ENCODE measurements around the gene ORC2. TPM values are rescaled to one million over a fixed set of nuclear protein-coding genes. Genes with fewer than 3 reads are reported as not detected.
A peak's percentile ranks its signal among the peaks of the same experiment; 100 is the strongest.

Gene ORC2
- 23.2 and 38.5 TPM in 2 replicates for total RNA-seq (2014; rRNA removed; shearing (Covaris generic); ENCODE audit: low replicate concordance)

DNA sequence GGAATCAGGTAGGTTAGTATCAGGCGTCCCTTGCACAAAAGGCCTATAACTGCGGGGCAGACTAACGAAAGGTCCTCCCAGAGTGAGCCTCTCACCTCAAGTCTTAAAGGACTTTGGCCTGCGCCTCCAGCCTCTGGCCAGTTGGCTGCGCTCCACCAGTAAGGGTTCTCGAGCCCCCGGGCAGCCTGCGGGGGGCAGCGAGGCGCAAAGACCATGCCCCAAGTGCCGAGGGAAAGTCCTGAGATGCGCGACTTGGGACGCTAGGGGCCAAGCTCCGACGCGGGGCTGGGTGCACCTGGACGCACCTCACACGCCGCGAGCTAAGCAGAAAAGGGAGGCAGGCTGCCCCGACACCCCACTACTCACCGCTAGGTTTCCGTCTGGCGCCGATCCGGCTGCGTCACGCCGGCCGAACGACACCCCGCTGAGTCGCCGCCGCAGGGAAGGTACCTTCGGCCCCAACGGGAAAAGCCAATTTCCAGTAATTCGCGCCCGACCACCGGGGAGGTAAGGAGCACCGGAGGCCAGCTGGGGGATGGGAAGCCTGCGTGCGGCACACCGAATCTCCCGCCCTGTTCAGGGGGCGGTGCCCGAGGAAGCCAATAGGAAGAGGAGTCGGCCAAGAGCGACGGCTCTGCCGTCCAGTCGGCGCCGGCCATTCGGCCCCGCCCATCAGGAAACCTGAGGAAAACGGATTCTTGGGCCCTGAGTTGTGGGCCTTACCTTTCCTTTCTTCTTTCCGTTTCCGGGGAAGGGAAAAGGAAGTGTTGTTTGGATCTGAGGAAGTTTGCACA is at the start of gene ORC2:
Gene ORC2 (minus strand): TSS at position 537 of the 794 bp plus-strand sequence. CDS start 5,537 bp downstream, outside the sequence.
- H3K36me3 ChIP-seq (ENCODE audit: insufficient read depth, low read length): peaks cover 24% of the 10 kb centered on the region
- H3K27me3 ChIP-seq (ENCODE audit: low read length): no peaks in the 10 kb centered on the region
- H4K20me1 ChIP-seq (ENCODE audit: insufficient read depth, low read depth, low read length): no peaks in the 10 kb centered on the region; the same call in 1 of the 2 replicates
- H3K9me3 ChIP-seq (ENCODE audit: low read length): no peaks in the 10 kb centered on the region
- H3K4me2 ChIP-seq (ENCODE audit: low read depth, low read length, poor library complexity, severe bottlenecking): peak within 1 kb of the TSS; percentile 82
- H3K9me2 ChIP-seq (replicated peaks; ENCODE audit: insufficient read depth, low read length): no peaks in the 10 kb centered on the region
- H3K79me2 ChIP-seq (ENCODE audit: low read length): peaks cover 90% of the 10 kb centered on the region
- peak within 1 kb of the TSS; percentile 44 for H3K27ac ChIP-seq (ENCODE audit: low read length)
- H3K4me1 ChIP-seq (ENCODE audit: low read length): peaks cover 51% of the 10 kb centered on the region
- peak within 1 kb of the TSS; percentile 38; the same call in 1 of the 2 replicates for H2AFZ ChIP-seq (ENCODE audit: low read length)
- DNase-seq: peak; percentile 97
- peak within 1 kb of the TSS; percentile 73 for H3K4me3 ChIP-seq (ENCODE audit: low read length)
- H3K9ac ChIP-seq (ENCODE audit: low read length): peak within 1 kb of the TSS; percentile 83

DNA sequence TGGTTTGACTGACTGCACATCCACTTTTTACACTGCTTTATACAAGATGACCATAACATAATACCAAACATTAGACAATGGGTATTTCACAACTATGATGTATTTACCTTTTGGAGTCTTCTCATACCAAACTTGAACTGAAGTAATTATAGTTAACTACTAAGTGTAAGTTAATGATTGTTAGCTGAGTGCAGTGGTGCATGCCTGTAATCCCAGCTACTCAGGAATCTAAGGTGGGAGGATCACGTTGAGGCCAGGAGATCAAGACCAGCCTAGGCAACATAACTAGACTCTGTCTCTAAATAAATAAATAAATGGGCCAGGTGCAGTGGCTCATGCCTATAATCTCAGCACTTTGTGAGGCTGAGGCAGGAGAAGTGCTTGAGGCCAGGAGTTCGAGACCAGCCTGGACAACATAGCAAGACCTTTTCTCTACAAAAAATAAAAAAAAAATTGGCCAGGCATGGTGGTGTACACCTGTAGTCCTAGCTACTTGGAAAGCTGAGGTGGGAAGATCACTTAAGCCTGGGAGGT is 44.9 kb upstream of the ORC2 start:
- no peaks in the 10 kb centered on the region for H3K4me1 ChIP-seq (ENCODE audit: low read length)
- no peaks in the 10 kb centered on the region for H3K27me3 ChIP-seq (ENCODE audit: low read length)

DNA sequence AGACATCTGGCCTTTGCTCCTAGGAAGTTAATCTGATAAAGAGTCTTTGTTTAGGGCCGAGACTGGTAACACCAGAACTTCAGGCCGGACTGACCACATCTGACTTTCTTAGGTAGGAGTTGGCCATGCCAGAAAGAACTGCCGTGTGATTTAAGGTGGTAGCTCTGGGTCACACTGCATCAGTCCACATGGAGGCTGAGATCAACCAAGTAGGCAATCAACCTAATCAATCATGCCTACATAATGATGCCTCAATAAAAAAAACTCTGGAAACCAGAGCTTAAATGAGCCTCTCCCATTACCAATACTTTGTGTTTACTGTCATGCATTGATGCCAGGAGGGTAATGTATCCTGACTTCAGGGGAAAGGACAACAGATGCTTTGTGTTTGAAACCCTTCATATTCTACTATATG is 44.1 kb upstream of the ORC2 start:
- Histone ChIP-seq H3K4me2 (ENCODE audit: low read depth, low read length, poor library complexity, severe bottlenecking) (no peak overlapping the region), H3K4me3 (ENCODE audit: low read length) (no peak overlapping the region), H3K9ac (ENCODE audit: low read length) (no peak overlapping the region), H3K9me3 (ENCODE audit: low read length) (no peaks in the 10 kb centered on the region), H3K9me2 (replicated peaks; ENCODE audit: insufficient read depth, low read length) (no peaks in the 10 kb centered on the region), H3K36me3 (ENCODE audit: insufficient read depth, low read length) (peaks cover 26% of the 10 kb centered on the region; the same call in 1 of the 2 replicates), H3K27me3 (ENCODE audit: low read length) (no peaks in the 10 kb centered on the region), H3K4me1 (ENCODE audit: low read length) (no peaks in the 10 kb centered on the region), H2AFZ (ENCODE audit: low read length) (no peak overlapping the region), H3K79me2 (ENCODE audit: low read length) (no peaks in the 10 kb centered on the region), H3K27ac (ENCODE audit: low read length) (no peak overlapping the region), H4K20me1 (ENCODE audit: insufficient read depth, low read depth, low read length) (no peaks in the 10 kb centered on the region)
- no peak for DNase-seq

More for the DNA sequence above, 44.9 kb upstream of the ORC2 start:
- Histone ChIP-seq H3K4me2 (ENCODE audit: low read depth, low read length, poor library complexity, severe bottlenecking) (no peak overlapping the region), H3K27ac (ENCODE audit: low read length) (no peak overlapping the region), H3K9me3 (ENCODE audit: low read length) (no peaks in the 10 kb centered on the region), H4K20me1 (ENCODE audit: insufficient read depth, low read depth, low read length) (no peaks in the 10 kb centered on the region), H2AFZ (ENCODE audit: low read length) (no peak overlapping the region), H3K4me3 (ENCODE audit: low read length) (no peak overlapping the region), H3K79me2 (ENCODE audit: low read length) (no peaks in the 10 kb centered on the region), H3K36me3 (ENCODE audit: insufficient read depth, low read length) (peaks cover 26% of the 10 kb centered on the region; the same call in 1 of the 2 replicates), H3K9me2 (replicated peaks; ENCODE audit: insufficient read depth, low read length) (no peaks in the 10 kb centered on the region), H3K9ac (ENCODE audit: low read length) (no peak overlapping the region)
- no peak for DNase-seq

DNA sequence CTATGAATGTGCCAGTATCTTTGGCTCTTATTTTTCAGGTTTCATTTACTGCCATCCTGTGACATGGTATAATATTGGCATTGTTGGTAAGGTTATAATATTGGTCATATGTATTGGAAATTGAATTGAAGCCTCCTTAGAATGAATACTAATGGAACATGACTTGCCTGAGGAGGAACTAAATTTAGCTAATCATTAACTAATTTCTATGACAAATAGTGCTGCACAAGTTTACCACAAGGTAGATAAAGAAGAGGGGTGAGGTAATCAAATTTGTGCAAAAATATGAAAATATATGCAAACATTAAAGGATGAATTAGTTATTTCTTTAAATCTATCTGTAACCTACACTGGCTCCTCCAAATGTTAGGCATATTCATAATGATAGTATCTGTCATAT is 43.2 kb upstream of the ORC2 start:
- H3K36me3 ChIP-seq (ENCODE audit: insufficient read depth, low read length): peaks cover 26% of the 10 kb centered on the region; the same call in 1 of the 2 replicates
- H3K27ac ChIP-seq (ENCODE audit: low read length): no peak overlapping the region
- H3K27me3 ChIP-seq (ENCODE audit: low read length): no peaks in the 10 kb centered on the region
- no peak overlapping the region for H3K4me3 ChIP-seq (ENCODE audit: low read length)
- no peak overlapping the region for H3K9ac ChIP-seq (ENCODE audit: low read length)
- no peaks in the 10 kb centered on the region for H3K79me2 ChIP-seq (ENCODE audit: low read length)
- H4K20me1 ChIP-seq (ENCODE audit: insufficient read depth, low read depth, low read length): no peaks in the 10 kb centered on the region
- no peaks in the 10 kb centered on the region for H3K9me3 ChIP-seq (ENCODE audit: low read length)
- no peak overlapping the region for H3K4me2 ChIP-seq (ENCODE audit: low read depth, low read length, poor library complexity, severe bottlenecking)
- no peak overlapping the region for H2AFZ ChIP-seq (ENCODE audit: low read length)
- H3K4me1 ChIP-seq (ENCODE audit: low read length): no peaks in the 10 kb centered on the region
- DNase-seq: no peak
- H3K9me2 ChIP-seq (replicated peaks; ENCODE audit: insufficient read depth, low read length): no peaks in the 10 kb centered on the region

DNA sequence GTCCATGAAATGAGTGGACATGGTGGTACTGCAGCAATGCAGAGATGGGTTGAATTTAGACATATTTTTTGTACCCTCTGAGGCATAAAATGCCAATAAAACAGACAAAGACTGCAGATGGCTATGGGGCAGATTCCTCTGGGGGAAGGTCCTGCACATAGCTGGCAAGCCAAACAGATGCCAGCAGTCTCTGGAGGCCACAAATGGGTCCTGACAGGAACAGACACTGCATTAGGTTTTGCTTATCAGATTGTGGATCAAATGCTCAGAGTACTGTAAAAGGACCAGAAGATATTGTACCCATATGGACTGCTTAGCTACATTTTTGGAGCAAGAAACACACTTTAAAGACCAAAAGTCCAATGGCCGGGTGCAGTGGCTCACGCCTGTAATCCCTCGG is 40.9 kb upstream of the ORC2 start:
- no peaks in the 10 kb centered on the region for H3K27me3 ChIP-seq (ENCODE audit: low read length)

DNA sequence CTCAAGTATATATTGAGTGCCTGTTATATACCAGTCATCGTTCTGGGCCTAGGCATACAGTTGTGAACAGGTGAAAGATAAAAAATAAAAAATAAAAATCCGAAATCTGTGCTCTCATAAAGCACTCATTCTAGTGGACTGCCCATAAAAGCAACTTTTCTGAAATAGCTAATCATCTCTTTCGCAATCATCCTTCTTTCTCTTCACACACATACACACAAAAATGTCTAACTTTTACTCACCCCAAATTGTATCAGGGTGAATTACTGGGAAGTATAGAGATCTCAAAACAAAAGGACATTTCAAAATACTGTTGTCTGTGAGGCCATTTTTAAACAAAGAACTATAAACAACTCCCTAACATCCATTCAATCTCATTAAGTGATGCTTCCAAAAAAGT is 29.6 kb upstream of the ORC2 start:
- DNase-seq: no peak
- Histone ChIP-seq H3K36me3 (ENCODE audit: insufficient read depth, low read length) (peaks cover 35% of the 10 kb centered on the region; the same call in 1 of the 2 replicates), H3K27ac (ENCODE audit: low read length) (no peak overlapping the region), H3K4me2 (ENCODE audit: low read depth, low read length, poor library complexity, severe bottlenecking) (no peak overlapping the region), H3K79me2 (ENCODE audit: low read length) (peaks cover 7% of the 10 kb centered on the region; the same call in 1 of the 2 replicates), H3K9me3 (ENCODE audit: low read length) (no peaks in the 10 kb centered on the region), H4K20me1 (ENCODE audit: insufficient read depth, low read depth, low read length) (no peaks in the 10 kb centered on the region), H3K4me1 (ENCODE audit: low read length) (peaks cover 7% of the 10 kb centered on the region), H2AFZ (ENCODE audit: low read length) (no peak overlapping the region), H3K9ac (ENCODE audit: low read length) (no peak overlapping the region), H3K27me3 (ENCODE audit: low read length) (no peaks in the 10 kb centered on the region), H3K4me3 (ENCODE audit: low read length) (no peak overlapping the region), H3K9me2 (replicated peaks; ENCODE audit: insufficient read depth, low read length) (no peaks in the 10 kb centered on the region)

More for the DNA sequence above, 40.9 kb upstream of the ORC2 start:
- Histone ChIP-seq H3K9ac (ENCODE audit: low read length) (no peak overlapping the region), H3K9me2 (replicated peaks; ENCODE audit: insufficient read depth, low read length) (no peaks in the 10 kb centered on the region), H3K36me3 (ENCODE audit: insufficient read depth, low read length) (peaks cover 26% of the 10 kb centered on the region; the same call in 1 of the 2 replicates), H3K4me3 (ENCODE audit: low read length) (no peak overlapping the region), H3K27ac (ENCODE audit: low read length) (no peak overlapping the region), H4K20me1 (ENCODE audit: insufficient read depth, low read depth, low read length) (no peaks in the 10 kb centered on the region), H3K9me3 (ENCODE audit: low read length) (no peaks in the 10 kb centered on the region), H3K4me2 (ENCODE audit: low read depth, low read length, poor library complexity, severe bottlenecking) (no peak overlapping the region), H3K79me2 (ENCODE audit: low read length) (no peaks in the 10 kb centered on the region), H3K4me1 (ENCODE audit: low read length) (no peaks in the 10 kb centered on the region), H2AFZ (ENCODE audit: low read length) (no peak overlapping the region)
- DNase-seq: no peak

DNA sequence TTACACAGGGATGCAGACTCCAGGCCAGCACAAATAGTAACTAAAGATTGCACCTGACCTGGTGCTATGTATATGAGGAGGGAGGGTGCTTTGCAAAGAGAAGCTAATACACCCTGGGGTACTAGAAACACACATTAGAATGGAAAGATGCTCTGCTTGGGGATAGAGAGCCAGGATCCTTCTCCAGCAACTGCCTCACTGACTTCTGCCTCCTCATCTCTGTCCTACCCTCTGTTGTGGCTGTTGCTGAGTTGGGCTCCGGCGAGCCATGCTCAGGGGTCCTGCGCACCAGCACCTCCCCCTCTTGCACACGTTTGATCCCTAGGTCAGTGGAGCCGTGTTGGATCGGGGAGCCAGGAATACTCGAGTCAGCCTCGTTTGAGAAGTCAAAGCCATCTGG is 23.7 kb upstream of the ORC2 start:
- peaks cover 10% of the 10 kb centered on the region for H3K79me2 ChIP-seq (ENCODE audit: low read length)
- H3K27me3 ChIP-seq (ENCODE audit: low read length): no peaks in the 10 kb centered on the region
- H3K36me3 ChIP-seq (ENCODE audit: insufficient read depth, low read length): peaks cover 36% of the 10 kb centered on the region

DNA sequence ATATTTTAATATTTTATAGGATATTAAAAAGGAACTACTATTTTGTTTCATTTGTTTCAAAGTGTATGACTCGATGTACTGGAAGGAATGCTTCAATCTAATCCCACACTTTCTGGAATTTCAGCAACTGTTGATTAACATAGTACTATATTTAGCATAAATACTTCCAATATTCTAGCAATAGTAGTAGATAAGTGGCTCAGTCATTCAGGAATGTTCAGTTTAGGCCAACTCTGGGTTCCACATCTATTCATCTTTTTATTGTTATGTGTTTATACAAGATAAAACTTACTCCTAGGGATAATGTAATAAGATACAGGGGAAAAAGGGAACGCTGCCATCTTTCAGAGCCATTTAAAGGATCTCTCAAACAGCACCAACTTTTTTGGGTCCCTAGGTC is 22.3 kb upstream of the ORC2 start:
- Histone ChIP-seq H2AFZ (ENCODE audit: low read length) (no peak overlapping the region), H3K4me1 (ENCODE audit: low read length) (peaks cover 17% of the 10 kb centered on the region), H3K79me2 (ENCODE audit: low read length) (peaks cover 13% of the 10 kb centered on the region), H3K9me2 (replicated peaks; ENCODE audit: insufficient read depth, low read length) (no peaks in the 10 kb centered on the region), H3K27me3 (ENCODE audit: low read length) (no peaks in the 10 kb centered on the region), H3K27ac (ENCODE audit: low read length) (no peak overlapping the region), H3K36me3 (ENCODE audit: insufficient read depth, low read length) (peaks cover 41% of the 10 kb centered on the region), H3K4me2 (ENCODE audit: low read depth, low read length, poor library complexity, severe bottlenecking) (no peak overlapping the region), H4K20me1 (ENCODE audit: insufficient read depth, low read depth, low read length) (no peaks in the 10 kb centered on the region), H3K9me3 (ENCODE audit: low read length) (no peaks in the 10 kb centered on the region), H3K9ac (ENCODE audit: low read length) (no peak overlapping the region), H3K4me3 (ENCODE audit: low read length) (no peak overlapping the region)
- DNase-seq: no peak

More for the DNA sequence above, 23.7 kb upstream of the ORC2 start:
- Histone ChIP-seq H3K9ac (ENCODE audit: low read length) (no peak overlapping the region), H3K9me3 (ENCODE audit: low read length) (no peaks in the 10 kb centered on the region), H3K4me3 (ENCODE audit: low read length) (no peak overlapping the region), H3K4me2 (ENCODE audit: low read depth, low read length, poor library complexity, severe bottlenecking) (no peak overlapping the region), H3K27ac (ENCODE audit: low read length) (no peak overlapping the region), H3K4me1 (ENCODE audit: low read length) (peaks cover 10% of the 10 kb centered on the region), H4K20me1 (ENCODE audit: insufficient read depth, low read depth, low read length) (no peaks in the 10 kb centered on the region), H3K9me2 (replicated peaks; ENCODE audit: insufficient read depth, low read length) (no peaks in the 10 kb centered on the region), H2AFZ (ENCODE audit: low read length) (no peak overlapping the region)
- no peak for DNase-seq

All from Karpas-422 (cell line).